HG02981 (cell line): ENCODE measurements around the gene SPRR3.

ENCODE experiments used
- ATAC-seq: cut with Tn5 transposase; IDR thresholded peaks from one replicate; pipeline ENCODE4 v1.9.1; 2021; ENCODE audit warnings: mild to moderate bottlenecking, moderate library complexity; ENCODE audit not compliant: unreplicated experiment

SPRR3 gene, protein sequence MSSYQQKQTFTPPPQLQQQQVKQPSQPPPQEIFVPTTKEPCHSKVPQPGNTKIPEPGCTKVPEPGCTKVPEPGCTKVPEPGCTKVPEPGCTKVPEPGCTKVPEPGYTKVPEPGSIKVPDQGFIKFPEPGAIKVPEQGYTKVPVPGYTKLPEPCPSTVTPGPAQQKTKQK

GRCh38 chr1:153001382-153001781 lies at the start of gene SPRR3:
Gene SPRR3 (plus strand): TSS chr1:153001749. CDS start chr1:153003021, 1,272 bp downstream.
- ATAC-seq, result no peak

DNA sequence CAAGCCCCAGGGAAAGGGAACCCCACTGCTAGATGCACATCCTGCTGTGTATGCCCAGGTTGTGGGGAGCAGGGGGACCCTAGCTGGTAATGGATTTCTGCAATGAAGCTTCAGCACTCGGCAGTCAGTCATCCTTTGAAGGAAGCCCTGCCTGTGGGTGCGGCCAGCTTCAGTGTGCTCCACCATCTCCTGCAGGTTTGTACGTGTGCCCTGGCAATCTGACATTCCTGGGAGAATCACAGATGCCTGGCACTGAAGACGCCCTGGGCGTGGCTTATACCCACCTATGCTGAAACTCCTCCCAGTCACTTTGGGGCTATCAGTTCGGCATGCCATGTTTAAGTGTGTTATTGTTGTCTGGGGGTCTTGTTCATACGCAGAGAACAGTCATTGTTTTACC lies 47.8 kb upstream of the SPRR3 start:
- no peak for ATAC-seq

GRCh38 chr1:152954436-152954835 lies 47.1 kb upstream of the SPRR3 start:
- no peak for ATAC-seq

DNA sequence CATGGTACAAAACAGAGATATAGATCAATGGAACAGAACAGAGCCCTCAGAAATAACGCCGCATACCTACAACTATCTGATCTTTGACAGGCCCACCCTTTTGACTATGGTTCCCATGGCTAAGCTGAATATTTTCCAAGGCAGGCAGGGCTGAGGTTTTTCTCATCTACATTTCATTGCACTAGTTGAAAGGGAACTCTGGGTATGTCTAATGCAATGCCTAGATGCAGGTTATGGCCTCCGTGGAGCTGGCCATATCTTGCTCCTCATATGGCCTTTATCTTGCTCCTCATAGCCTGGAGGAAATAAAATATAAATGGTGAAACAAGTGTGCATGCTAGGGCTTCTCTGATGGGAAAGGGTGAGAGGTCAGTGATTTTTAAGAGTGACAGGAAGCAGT lies 44.0 kb upstream of the SPRR3 start:
- no peak for ATAC-seq

DNA sequence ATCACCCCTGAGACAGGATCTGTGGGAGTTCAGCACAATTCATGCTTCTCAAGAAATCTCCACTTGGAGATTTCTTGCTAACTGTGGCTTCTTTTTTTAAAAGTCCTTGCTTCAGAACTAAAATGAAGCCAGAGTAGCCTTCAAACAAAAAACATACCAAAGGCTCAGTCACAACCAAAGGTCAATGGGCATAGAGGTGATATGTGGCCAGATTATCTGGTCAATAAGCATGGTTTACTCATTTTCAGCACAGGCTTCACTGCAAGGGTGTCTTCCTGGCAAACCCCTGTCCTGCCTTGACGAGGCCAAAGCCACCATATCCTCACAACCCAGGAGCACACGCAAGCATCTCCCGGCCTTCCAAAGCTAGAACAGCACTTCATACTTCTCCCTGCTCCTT lies 42.3 kb upstream of the SPRR3 start:
- no peak for ATAC-seq

DNA sequence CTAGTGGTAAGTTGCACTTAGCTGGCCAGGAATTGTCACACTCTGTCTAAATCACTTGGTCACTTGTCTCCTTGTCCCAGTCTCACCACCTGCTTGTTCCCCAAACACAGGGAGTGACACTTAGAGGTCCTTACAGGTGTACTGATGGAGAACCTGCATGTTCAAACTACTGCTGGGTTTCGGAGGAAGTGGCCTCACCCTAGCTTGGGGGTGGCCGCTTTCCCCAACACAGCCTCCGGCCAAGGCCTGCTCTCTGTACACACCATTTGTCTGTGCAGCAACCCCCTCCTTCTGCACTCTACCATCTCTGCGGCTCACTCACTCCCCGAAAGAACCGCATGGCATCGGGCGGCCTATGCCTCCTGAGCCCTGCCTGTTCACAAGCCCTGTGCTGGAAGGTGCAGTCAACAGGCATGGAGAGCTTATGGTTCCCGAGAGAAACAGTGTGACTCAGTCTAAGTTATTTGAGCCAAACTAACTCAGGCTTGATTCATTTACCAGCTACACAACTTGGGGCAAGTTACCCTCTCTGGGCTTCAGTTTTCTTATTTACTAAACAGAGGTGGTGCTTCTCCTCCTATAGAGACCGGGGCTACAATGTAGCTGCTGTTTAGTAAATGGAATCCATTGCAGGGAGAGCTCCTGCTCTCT lies 41.6 kb upstream of the SPRR3 start:
- ATAC-seq, result no peak

DNA sequence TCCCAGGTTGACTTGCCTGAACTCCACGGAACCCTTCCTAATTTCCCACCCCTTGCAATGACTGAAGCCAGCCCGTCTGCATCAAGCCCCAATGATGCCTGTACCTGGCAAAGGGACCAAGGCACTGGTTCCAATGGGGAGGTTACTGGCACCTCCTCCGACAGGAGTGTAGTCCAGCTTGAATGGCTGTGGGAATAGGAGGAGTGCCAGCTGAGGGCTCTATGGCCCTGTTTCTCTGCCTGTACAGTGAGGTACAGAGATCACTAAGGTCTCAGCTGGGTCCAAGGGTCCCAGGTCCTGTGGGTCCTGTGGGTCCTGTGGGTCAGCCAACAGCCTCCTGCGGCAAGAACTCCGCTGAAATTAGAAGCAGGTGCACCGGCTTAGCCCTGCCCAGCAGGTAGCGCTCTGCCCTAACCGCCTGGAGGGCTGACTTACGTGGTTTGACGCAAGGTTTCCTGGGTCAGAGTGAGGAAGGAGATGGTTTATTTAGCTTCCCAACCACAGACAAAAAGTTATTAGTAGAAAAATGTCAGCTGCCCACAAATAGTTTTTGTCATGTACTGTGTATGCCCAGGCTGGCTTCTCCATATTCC lies 41.0 kb upstream of the SPRR3 start:
- no peak for ATAC-seq

DNA sequence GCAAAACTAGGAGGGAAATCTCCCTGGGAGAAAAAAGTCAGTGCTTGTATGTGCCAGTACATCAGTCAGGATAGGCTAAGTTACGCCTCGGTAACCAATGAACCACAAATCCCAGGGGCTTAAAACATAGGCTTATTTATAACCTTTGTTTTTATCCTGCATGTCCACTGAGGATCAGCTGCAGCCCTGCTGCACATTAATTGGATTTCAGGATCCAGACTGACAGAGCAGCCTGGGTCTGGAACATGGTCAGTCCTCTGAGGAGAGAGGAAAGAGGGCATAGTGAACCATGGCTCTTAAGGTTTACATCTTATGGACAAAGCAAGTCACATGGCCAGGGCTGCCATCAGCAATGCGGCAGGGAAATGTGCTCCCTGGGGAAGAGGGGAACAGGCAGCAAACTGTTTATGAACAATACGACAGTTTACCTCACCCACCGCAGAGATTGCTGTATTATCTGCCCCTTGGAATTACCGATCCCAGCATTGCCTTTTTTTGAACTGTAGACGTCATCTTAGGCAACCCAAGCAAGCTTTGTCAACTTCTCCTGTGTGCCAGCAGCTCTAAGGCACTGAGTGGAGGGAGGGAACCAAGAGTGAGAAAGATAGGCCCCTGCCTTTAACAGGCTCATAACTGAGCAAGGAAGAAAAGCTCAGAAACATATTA lies 40.2 kb upstream of the SPRR3 start:
- no peak for ATAC-seq

- no peak for ATAC-seq
Observed at GRCh38 chr1:152962876-152963415, 38.6 kb upstream of the SPRR3 start.

DNA sequence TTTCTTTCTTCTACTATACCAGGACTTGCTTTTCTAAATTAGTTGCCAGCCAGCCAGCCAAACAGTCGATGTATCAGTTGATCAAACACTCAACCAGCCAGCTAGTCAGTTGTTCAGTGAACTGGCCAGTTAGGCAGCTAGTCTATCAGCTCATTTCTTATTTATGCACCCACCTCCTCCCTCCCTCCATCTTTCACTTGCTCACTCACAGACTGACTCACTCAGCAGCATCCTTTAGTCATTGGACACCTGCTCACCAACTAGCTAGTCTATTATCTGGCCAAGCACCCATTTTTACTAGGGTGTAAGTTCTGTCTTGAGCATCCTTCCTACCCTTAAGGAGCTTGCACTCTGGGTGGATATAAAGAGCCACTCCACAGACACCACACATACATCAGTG lies 37.0 kb upstream of the SPRR3 start:
- ATAC-seq, result no peak

DNA sequence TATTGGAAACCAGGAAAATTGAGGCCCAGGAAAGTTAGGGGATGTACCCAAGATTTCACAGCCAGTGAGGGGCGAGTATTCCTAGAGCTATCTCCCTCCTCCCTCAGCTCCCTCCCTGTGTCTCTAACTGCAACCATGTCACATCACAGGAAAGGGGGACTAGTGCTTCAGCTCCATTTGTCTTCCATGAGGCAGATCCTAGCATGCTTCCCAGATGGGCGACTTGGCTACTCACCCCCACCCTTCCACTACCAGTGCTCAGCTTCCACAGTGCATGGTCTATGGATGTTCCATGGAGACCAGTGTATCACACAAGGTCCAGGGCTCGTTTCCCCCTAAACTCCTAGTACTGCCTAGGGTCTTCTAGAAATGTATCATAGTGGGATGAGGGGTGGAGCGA lies 35.7 kb upstream of the SPRR3 start:
- no peak for ATAC-seq

DNA sequence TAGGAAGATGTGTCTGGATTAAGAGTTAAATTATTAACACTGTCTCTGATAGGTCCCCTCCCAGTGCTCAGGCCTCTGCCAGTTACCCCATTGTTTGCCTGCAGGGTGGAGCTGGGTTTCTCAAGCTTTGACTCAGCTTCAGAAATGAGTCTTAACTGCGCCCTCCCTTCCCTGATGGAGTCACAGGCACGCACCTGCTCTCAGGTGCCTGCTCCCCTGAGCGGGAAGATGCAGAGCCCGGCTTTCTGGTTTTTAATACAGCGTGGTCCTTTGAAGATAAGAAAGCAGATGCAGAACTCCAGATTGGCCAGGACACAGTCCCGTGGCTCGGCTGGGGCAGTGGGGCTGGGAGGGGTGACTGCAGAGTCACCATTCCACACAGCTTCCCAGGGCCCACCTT lies 34.3 kb upstream of the SPRR3 start:
- no peak for ATAC-seq

- no peak for ATAC-seq
Observed at GRCh38 chr1:152968248-152968647, 33.3 kb upstream of the SPRR3 start.

- ATAC-seq, result no peak
Observed at GRCh38 chr1:152969036-152969435, 32.5 kb upstream of the SPRR3 start.

DNA sequence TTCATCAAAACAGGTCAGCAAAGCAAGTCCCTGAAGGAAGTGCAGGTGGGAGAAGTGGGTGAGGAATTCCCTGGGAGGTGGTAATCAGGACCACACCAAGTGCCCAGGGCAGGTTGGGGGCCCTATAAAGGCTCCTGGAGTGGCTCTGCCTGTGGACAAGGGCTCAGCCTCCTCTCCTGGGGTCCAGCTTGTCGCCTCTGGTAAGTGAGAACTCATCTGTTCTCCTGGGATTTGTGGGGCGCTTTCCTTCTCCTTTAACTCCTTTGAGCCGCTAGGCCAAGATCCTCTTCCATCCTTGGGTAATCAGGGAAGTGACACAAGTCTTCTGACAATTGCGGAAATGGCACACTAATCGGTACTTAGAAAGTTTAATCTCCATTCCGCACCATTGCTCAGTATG lies 31.1 kb upstream of the SPRR3 start, which contains the start of gene SPRR4:
Gene SPRR4, plus strand, starts transcription at position 154 of the 400 bp plus-strand sequence. CDS start 1,243 bp downstream, outside the sequence.
- ATAC-seq, result no peak

DNA sequence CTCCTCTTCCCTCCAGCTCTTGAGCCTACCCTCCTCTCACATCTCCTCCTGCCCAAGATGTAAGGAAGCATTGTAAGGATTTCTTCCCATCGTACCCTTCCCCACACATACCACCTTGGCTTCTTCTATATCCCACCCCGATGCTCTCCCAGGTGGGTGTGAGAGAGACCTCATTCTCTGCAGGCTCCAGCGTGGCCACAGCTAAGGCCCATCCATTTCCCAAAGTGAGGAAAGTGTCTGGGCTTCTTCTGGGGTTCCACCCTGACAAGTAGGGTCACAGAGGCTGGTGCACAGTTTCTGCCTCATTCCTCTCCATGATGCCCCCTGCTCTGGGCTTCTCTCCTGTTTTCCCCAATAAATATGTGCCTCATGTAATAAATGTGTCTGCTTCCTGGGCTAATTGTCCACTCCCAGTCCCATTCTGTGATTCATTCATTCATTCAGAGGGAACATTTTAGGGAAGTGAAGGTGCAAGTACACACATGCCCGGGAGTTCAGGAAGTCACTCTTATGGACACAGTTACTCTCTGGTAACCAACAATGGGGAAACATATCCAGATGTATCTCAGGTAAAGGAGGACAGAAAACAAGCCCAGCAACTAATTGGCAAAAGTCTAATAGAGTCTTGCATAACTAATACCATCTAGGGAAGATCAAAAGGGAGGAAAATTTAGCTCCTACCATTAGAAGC lies 29.2 kb upstream of the SPRR3 start:
- no peak for ATAC-seq

DNA sequence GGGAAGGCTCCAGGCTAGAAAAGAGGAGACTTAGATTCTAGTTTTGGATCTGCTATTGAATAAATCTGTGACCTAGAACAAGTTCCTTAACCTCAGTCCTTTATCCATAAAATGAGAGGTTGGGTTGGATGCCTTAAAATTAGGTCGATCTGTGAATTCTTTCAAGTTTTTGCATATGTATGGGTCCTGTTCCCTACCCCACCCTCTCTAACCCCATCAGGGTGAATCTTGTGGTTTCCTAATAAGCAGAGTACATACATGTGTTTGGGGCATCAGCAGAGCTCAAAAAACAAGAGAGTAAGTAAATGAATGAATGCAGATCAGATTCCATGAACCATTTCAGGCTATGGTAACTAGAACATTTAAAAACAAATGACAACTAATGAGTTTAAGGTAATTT lies 24.9 kb upstream of the SPRR3 start:
- no peak for ATAC-seq

GRCh38 chr1:152977614-152978013 lies 23.9 kb upstream of the SPRR3 start:
- ATAC-seq, result no peak

GRCh38 chr1:152980676-152981075 lies 20.9 kb upstream of the SPRR3 start:
- ATAC-seq, result no peak

- ATAC-seq, result no peak
Observed at GRCh38 chr1:152981146-152981871, 20.2 kb upstream of the SPRR3 start.
